ENCODE results near the gene CCDC97. TPM values are rescaled to one million over a fixed set of nuclear protein-coding genes. Genes with fewer than 3 reads are reported as not detected.
A peak's percentile ranks its signal among the peaks of the same experiment; 100 is the strongest.

The CCDC97 gene
- total RNA-seq, 1 donor from 2014 or later = 7.9 TPM

- Histone ChIP-seq H3K27me3 (ENCODE audit: control insufficient read depth, insufficient read depth, low read length) (no peaks in the 10 kb centered on the region), H3K4me3 (ENCODE audit: low read depth, low read length) (no peak overlapping the region), H3K36me3 (ENCODE audit: control insufficient read depth, insufficient read depth, low read length) (peaks cover 54% of the 10 kb centered on the region)
- DNase-seq (ENCODE audit: low read depth) (no peak), FAIRE-seq (no peak)
- no peak for TF ChIP-seq CTCF (IDR thresholded peaks at IDR 0.05; ENCODE audit: insufficient read depth, low read length, severe bottlenecking)
Measured at GRCh38 chr19:41295499-41295898, 14.5 kb upstream of the CCDC97 start.

- no peak overlapping the region for H3K4me3 ChIP-seq (ENCODE audit: low read depth, low read length)
- no peak for FAIRE-seq
- H3K27me3 ChIP-seq (ENCODE audit: control insufficient read depth, insufficient read depth, low read length) = no peaks in the 10 kb centered on the region
- peak; percentile 63 for DNase-seq (ENCODE audit: low read depth)
- TF ChIP-seq CTCF (IDR thresholded peaks at IDR 0.05; ENCODE audit: insufficient read depth, low read length, severe bottlenecking) = no peak
- peaks cover 56% of the 10 kb centered on the region for H3K36me3 ChIP-seq (ENCODE audit: control insufficient read depth, insufficient read depth, low read length)
Measured at GRCh38 chr19:41296433-41296871, 13.5 kb upstream of the CCDC97 start.

- Histone ChIP-seq H3K36me3 (ENCODE audit: control insufficient read depth, insufficient read depth, low read length) (peaks cover 54% of the 10 kb centered on the region), H3K27me3 (ENCODE audit: control insufficient read depth, insufficient read depth, low read length) (no peaks in the 10 kb centered on the region), H3K4me3 (ENCODE audit: low read depth, low read length) (no peak overlapping the region)
- TF ChIP-seq CTCF (IDR thresholded peaks at IDR 0.05; ENCODE audit: insufficient read depth, low read length, severe bottlenecking) = no peak
- no peak for DNase-seq (ENCODE audit: low read depth)
- FAIRE-seq = no peak
Measured at GRCh38 chr19:41297628-41298347, 12.2 kb upstream of the CCDC97 start.

GRCh38 chr19:41298348-41298964 is 11.5 kb upstream of the CCDC97 start:
- DNase-seq (ENCODE audit: low read depth) (no peak), FAIRE-seq (no peak)
- Histone ChIP-seq H3K4me3 (ENCODE audit: low read depth, low read length) (no peak overlapping the region), H3K27me3 (ENCODE audit: control insufficient read depth, insufficient read depth, low read length) (no peaks in the 10 kb centered on the region), H3K36me3 (ENCODE audit: control insufficient read depth, insufficient read depth, low read length) (peaks cover 55% of the 10 kb centered on the region)
- no peak for TF ChIP-seq CTCF (IDR thresholded peaks at IDR 0.05; ENCODE audit: insufficient read depth, low read length, severe bottlenecking)

- TF ChIP-seq CTCF (IDR thresholded peaks at IDR 0.05; ENCODE audit: insufficient read depth, low read length, severe bottlenecking) = no peak
- DNase-seq (ENCODE audit: low read depth) (no peak), FAIRE-seq (no peak)
- Histone ChIP-seq H3K36me3 (ENCODE audit: control insufficient read depth, insufficient read depth, low read length) (peaks cover 49% of the 10 kb centered on the region), H3K4me3 (ENCODE audit: low read depth, low read length) (no peak overlapping the region), H3K27me3 (ENCODE audit: control insufficient read depth, insufficient read depth, low read length) (no peaks in the 10 kb centered on the region)
Measured at GRCh38 chr19:41299046-41299754, 10.8 kb upstream of the CCDC97 start.

All from bronchial epithelial cell (primary cell).